GM23338 (cell line): ENCODE data around the gene VWA2. TPM values are rescaled to one million over a fixed set of nuclear protein-coding genes. Genes with fewer than 3 reads are reported as not detected.

ENCODE experiments used
- ATAC-seq: fragments of 200-7000 bp; cut with Tn5 transposase; 3 replicates; pipeline ENCODE4 v1.9.1; 2020
- DNase-seq: peaks from one replicate; pipeline ENCODE4 v3.0.0-alpha.2; 2015; ENCODE audit warnings: low spot score
- H2AFZ ChIP-seq: fragments of 200-600 bp; sonication (generic); 2 replicates; pipeline ENCODE4 v1.8.0; 2016; ENCODE audit warnings: antibody characterized with exemption, mild to moderate bottlenecking, moderate library complexity
- H3F3A ChIP-seq: fragments of 200-600 bp; sonication (generic); replicated peaks from 2 replicates; pipeline ENCODE4 v1.8.0; 2017; ENCODE audit warnings: antibody characterized with exemption, mixed run types, low read depth
- H3K27ac ChIP-seq: fragments of 200-600 bp; sonication (generic); 2 replicates; pipeline ENCODE4 v1.6.1; 2016; ENCODE audit warnings: low read depth
- H3K27me3 ChIP-seq: fragments of 200-600 bp; sonication (generic); 2 replicates; pipeline ENCODE4 v1.8.0; 2016; ENCODE audit warnings: mild to moderate bottlenecking, mixed run types, moderate library complexity; ENCODE audit not compliant: insufficient read depth
- H3K36me3 ChIP-seq: fragments of 200-600 bp; sonication (generic); 2 replicates; pipeline ENCODE4 v1.8.0; 2016; ENCODE audit warnings: mild to moderate bottlenecking; ENCODE audit not compliant: insufficient read depth
- H3K4me1 ChIP-seq: fragments of 200-600 bp; sonication (generic); 2 replicates; pipeline ENCODE4 v1.8.0; 2016; ENCODE audit warnings: mild to moderate bottlenecking, moderate library complexity; ENCODE audit not compliant: insufficient read depth
- H3K4me2 ChIP-seq: fragments of 200-600 bp; sonication (generic); 2 replicates; pipeline ENCODE4 v1.7.1; 2017; ENCODE audit warnings: mixed run types
- H3K4me3 ChIP-seq: fragments of 200-600 bp; sonication (generic); 2 replicates; pipeline ENCODE4 v1.6.1; 2016; ENCODE audit warnings: mixed run types
- H3K79me2 ChIP-seq: fragments of 200-600 bp; sonication (generic); replicated peaks from 2 replicates; pipeline ENCODE4 v1.8.0; 2017; ENCODE audit warnings: mild to moderate bottlenecking; ENCODE audit not compliant: insufficient read depth
- H3K9me2 ChIP-seq: fragments of 200-600 bp; sonication (generic); 2 replicates; pipeline ENCODE4 v1.8.0; 2017; ENCODE audit not compliant: insufficient read depth
- H4K20me1 ChIP-seq: fragments of 200-600 bp; sonication (generic); replicated peaks from 2 replicates; pipeline ENCODE4 v1.8.0; 2017; ENCODE audit warnings: mild to moderate bottlenecking; ENCODE audit not compliant: insufficient read depth
- H3K27ac Mint-ChIP-seq: 2 replicates; pipeline ENCODE4 v1.8.0; 2020; ENCODE audit warnings: inconsistent platforms, mild to moderate bottlenecking, moderate library complexity, mixed read lengths
- H3K27me3 Mint-ChIP-seq: 3 replicates; pipeline ENCODE4 v1.8.0; 2022; ENCODE audit warnings: low read depth, mild to moderate bottlenecking, moderate library complexity, mixed read lengths, inconsistent platforms; ENCODE audit not compliant: insufficient read depth, poor library complexity
- H3K36me3 Mint-ChIP-seq: 3 replicates; pipeline ENCODE4 v1.8.0; 2021; ENCODE audit warnings: low read depth, mild to moderate bottlenecking, inconsistent platforms, moderate library complexity, mixed read lengths
- H3K4me1 Mint-ChIP-seq: 3 replicates; pipeline ENCODE4 v1.8.0; 2020; ENCODE audit warnings: mild to moderate bottlenecking, inconsistent platforms, mixed read lengths
- H3K4me3 Mint-ChIP-seq: 3 replicates; pipeline ENCODE4 v1.8.0; 2021; ENCODE audit warnings: moderate library complexity, mild to moderate bottlenecking, inconsistent platforms, mixed read lengths
- H3K9me3 Mint-ChIP-seq: 3 replicates; pipeline ENCODE4 v1.8.0; 2020; ENCODE audit warnings: moderate library complexity, mild to moderate bottlenecking, inconsistent platforms, mixed read lengths
- CTCF ChIP-seq, 2 experiments: fragments of 200-600 bp in 1 of 2; sonication (generic) in 1 of 2; conservative IDR thresholded peaks; 2 replicates each; pipeline versions ENCODE4 v1.5.1 to v1.6.1; 2016 to 2017; ENCODE audit warnings: antibody characterized with exemption in 2 of 2, low read depth in 2 of 2, mild to moderate bottlenecking in 2 of 2, moderate library complexity in 1 of 2
- EZH2 ChIP-seq: fragments of 200-600 bp; sonication (generic); IDR thresholded peaks from one replicate; pipeline ENCODE4 v1.8.0; 2017; ENCODE audit warnings: antibody characterized with exemption, mild to moderate bottlenecking, low read depth; ENCODE audit not compliant: unreplicated experiment
- EZH2phosphoT487 ChIP-seq: fragments of 200-600 bp; sonication (generic); IDR thresholded peaks from one replicate; pipeline ENCODE4 v1.8.1; 2018; ENCODE audit warnings: antibody characterized with exemption; ENCODE audit not compliant: unreplicated experiment
- JUNB ChIP-seq: IDR thresholded peaks from one replicate; pipeline ENCODE4 v1.6.1; 2016; ENCODE audit warnings: antibody characterized with exemption; ENCODE audit not compliant: unreplicated experiment
- NANOG ChIP-seq: IDR thresholded peaks from 2 replicates; pipeline ENCODE4 v1.6.1; 2016; ENCODE audit warnings: antibody characterized with exemption, borderline replicate concordance
- POLR2AphosphoS5 ChIP-seq: IDR thresholded peaks from 2 replicates; pipeline ENCODE4 v1.6.1; 2016; ENCODE audit warnings: antibody characterized with exemption, low read depth
- REST ChIP-seq: IDR thresholded peaks from one replicate; pipeline ENCODE4 v1.6.1; 2018; ENCODE audit warnings: antibody characterized with exemption; ENCODE audit not compliant: unreplicated experiment
- STAT1 ChIP-seq: IDR thresholded peaks from one replicate; pipeline ENCODE4 v1.6.1; 2016; ENCODE audit warnings: antibody characterized with exemption; ENCODE audit not compliant: unreplicated experiment
- ZNF331 ChIP-seq: fragments of 250-450 bp; sonication (Bioruptor Pico); IDR thresholded peaks from 2 replicates; pipeline ENCODE4 v1.5.0; 2020; ENCODE audit warnings: low read depth, mild to moderate bottlenecking, moderate library complexity
- polyA plus RNA-seq: library from polyadenylated mRNA; unstranded; fragments of >200 nt; fragmentation: Nextera tagmentation; extraction: Ambion mirVana; gene quantifications from 2 replicates; pipeline ENCODE4 v1.2.1, GENCODE V29; 2016
- total RNA-seq: library from RNA; depleted of rRNA; stranded (reverse); fragments of >200 nt; shearing (Covaris generic); gene quantifications from 2 replicates; pipeline ENCODE4 v1.2.3, GENCODE V29; 2014

Gene VWA2
- total and polyA plus RNA-seq, 2 experiments from 2014 or later: 0.48 to 3.7 TPM

GRCh38 chr10:114291516-114291915 lies 52.5 kb downstream of the VWA2 start:
- H2AFZ ChIP-seq: no peak overlapping the region
- DNase-seq (no peak), ATAC-seq (no peak)
- no peaks in the 10 kb centered on the region; the same call in 2 of the 3 replicates for H3K4me1 Mint-ChIP-seq
- no peak overlapping the region for H3K27ac Mint-ChIP-seq
- no peaks in the 10 kb centered on the region for H3F3A ChIP-seq
- peaks cover 20% of the 10 kb centered on the region for H3K9me3 Mint-ChIP-seq
- no peak overlapping the region for H3K27ac ChIP-seq
- TF ChIP-seq CTCF (conservative IDR thresholded peaks at IDR 0.05; ENCODE audit: low read depth in 2 of 2) (no peak), EZH2 (no peak), ZNF331 (CRISPR knock-in tag) (no peak), STAT1 (no peak), NANOG (no peak)
- H3K27me3 Mint-ChIP-seq: peaks cover 2% of the 10 kb centered on the region
- no peaks in the 10 kb centered on the region for H3K4me1 ChIP-seq
- H3K79me2 ChIP-seq: no peaks in the 10 kb centered on the region
- no peaks in the 10 kb centered on the region for H3K27me3 ChIP-seq
- H4K20me1 ChIP-seq: no peaks in the 10 kb centered on the region
- H3K4me3 ChIP-seq: no peak overlapping the region
- H3K4me2 ChIP-seq: no peak overlapping the region
- no peak overlapping the region for H3K4me3 Mint-ChIP-seq
- peaks cover 22% of the 10 kb centered on the region for H3K36me3 Mint-ChIP-seq
- H3K9me2 ChIP-seq: no peaks in the 10 kb centered on the region
- H3K36me3 ChIP-seq: peaks cover 15% of the 10 kb centered on the region

GRCh38 chr10:114293075-114293474 lies 54.0 kb downstream of the VWA2 start:
- DNase-seq: no peak
- Histone ChIP-seq H3K79me2 (no peaks in the 10 kb centered on the region), H3K27me3 (no peaks in the 10 kb centered on the region), H3K27ac (no peak overlapping the region), H3K36me3 (peaks cover 15% of the 10 kb centered on the region), H2AFZ (no peak overlapping the region), H3K9me2 (no peaks in the 10 kb centered on the region), H3K4me3 (no peak overlapping the region), H3K4me2 (no peak overlapping the region), H3K4me1 (no peaks in the 10 kb centered on the region), H3F3A (no peaks in the 10 kb centered on the region), H4K20me1 (no peaks in the 10 kb centered on the region)
- Mint-ChIP-seq H3K27me3 (peaks cover 7% of the 10 kb centered on the region), H3K9me3 (peaks cover 21% of the 10 kb centered on the region), H3K4me1 (no peaks in the 10 kb centered on the region; the same call in 2 of the 3 replicates), H3K36me3 (peaks cover 34% of the 10 kb centered on the region), H3K4me3 (no peak overlapping the region), H3K27ac (no peak overlapping the region)
- TF ChIP-seq EZH2phosphoT487 (no peak), EZH2 (no peak), ZNF331 (CRISPR knock-in tag) (no peak), NANOG (no peak), POLR2AphosphoS5 (no peak), JUNB (no peak), CTCF (conservative IDR thresholded peaks at IDR 0.05; ENCODE audit: low read depth in 2 of 2) (no peak), STAT1 (no peak), REST (no peak)
- no peak for ATAC-seq
